GM04503 (cell line): ENCODE measurements around the gene STEAP1.

Experiments used
- DNase-seq: peaks from one replicate; pipeline ENCODE4 v3.0.0-alpha.2; 2012; ENCODE audit warnings: low read depth

Gene STEAP1

DNA sequence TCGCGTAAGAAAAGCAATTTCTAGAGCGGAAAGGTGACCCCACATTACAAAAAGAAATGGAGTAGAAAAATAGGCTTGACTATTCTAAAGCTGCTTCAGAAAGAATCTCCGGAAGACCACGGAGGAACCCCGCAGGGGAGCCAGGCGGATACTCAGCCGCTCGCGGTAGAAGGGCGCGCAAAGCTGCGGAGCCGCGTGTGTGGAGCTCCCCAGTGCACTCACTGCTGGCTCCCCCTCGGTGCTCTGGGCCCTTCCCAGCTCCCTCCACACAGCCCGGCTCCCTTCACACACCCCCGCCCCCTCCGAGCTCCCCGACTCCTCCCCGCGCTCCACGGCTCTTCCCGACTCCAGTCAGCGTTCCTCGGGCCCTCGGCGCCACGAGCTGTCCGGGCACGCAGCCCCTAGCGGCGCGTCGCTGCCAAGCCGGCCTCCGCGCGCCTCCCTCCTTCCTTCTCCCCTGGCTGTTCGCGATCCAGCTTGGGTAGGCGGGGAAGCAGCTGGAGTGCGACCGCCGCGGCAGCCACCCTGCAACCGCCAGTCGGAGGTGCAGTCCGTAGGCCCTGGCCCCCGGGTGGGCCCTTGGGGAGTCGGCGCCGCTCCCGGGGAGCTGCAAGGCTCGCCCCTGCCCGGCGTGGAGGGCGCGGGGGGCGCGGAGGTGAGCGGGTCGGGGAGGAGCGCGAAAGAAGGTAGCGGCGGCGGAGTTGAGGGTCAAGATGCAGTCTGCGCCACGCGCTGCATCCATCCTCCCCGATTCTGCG is 57.3 kb downstream of the STEAP1 start, which contains the start of gene STEAP2:
TSS of gene STEAP2 (plus strand) at position 350 of the 758 bp plus-strand sequence. CDS start 13,343 bp downstream, outside the sequence.
- peak; percentile 64 for DNase-seq

DNA sequence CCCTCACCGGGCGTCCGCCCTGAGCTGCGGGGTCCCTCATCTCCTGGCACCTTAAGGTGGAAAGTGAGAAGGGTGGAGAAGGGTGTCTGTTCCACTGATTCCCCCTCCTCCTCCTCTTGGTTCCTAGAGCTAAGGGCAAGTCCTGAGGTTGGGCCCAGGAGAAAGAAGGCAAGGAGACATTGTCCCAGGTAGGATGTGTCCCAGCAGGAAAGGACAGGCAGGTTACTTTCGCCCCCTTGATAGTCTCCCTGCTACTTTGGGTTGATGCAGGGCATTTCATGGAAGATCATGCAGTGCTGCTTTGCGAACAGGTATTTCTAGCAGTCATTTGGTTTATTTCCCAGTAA is 57.9 kb downstream of the STEAP1 start:
- DNase-seq, result no peak

DNA sequence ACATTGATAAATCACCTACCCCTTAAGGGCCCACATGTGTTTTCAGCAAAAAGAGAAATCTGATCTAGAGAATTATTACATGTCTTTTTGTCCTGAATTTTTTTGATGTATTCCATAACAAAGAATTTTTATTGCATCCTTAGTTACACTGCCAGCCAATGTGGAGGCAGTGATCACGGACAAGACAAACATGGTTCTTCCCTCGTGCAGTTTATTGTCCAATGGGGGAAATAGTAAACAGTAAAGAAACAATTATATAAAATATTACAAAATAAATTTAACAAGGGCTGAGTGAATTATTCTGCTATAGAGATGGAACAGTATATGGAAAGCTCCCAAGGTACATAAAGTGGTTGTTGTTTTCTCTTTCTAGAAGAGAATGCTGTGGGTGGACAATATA is 59.3 kb downstream of the STEAP1 start:
- no peak for DNase-seq
